HCT116 (cell line): ENCODE results near the gene KRT222. TPM values are rescaled to one million over a fixed set of nuclear protein-coding genes. Genes with fewer than 3 reads are reported as not detected.

Source experiments
- ATAC-seq: fragments of 200-7000 bp; cut with Tn5 transposase; 2 replicates; pipeline ENCODE4 v1.9.1; 2020; ENCODE audit warnings: mild to moderate bottlenecking, moderate library complexity
- BruUV-seq: library from RNA; stranded (reverse); fragments of 400-500 nt; replicated peaks from 2 replicates; lab custom pipeline; 2021; lab: Mats Ljungman, UMichigan
- CTCF ChIA-PET: fragments of 300-600 bp; sonication (Branson Sonifier 250); formaldehyde crosslinking; loops from one replicate; lab custom pipeline; 2021; ENCODE audit warnings: antibody characterized with exemption; lab: Charles Lee
- POLR2A ChIA-PET: fragments of 300-600, 350-600 bp; sonication (Branson Sonifier 250); formaldehyde crosslinking; loops from one replicate; lab custom pipeline; 2021; ENCODE audit warnings: antibody characterized with exemption; lab: Charles Lee
- RAD21 ChIA-PET, 2 experiments: fragments of 300-600 bp; sonication (Branson Sonifier 250); formaldehyde crosslinking; loops; one replicate each; lab custom pipeline; 2023; ENCODE audit warnings: low total read pairs in 2 of 2; ENCODE audit not compliant: uncharacterized antibody in 2 of 2, unreplicated experiment in 2 of 2, low non-redundant PET in 1 of 2; lab: Charles Lee
- DNase-seq: peaks from one replicate; pipeline ENCODE4 v3.0.0-alpha.2; 2010; ENCODE audit warnings: low read depth, low spot score
- H2AFZ ChIP-seq: fragments of 200-600 bp; shearing (Covaris generic), sonication (generic); 2 replicates; pipeline ENCODE4 v1.6.1; 2017; ENCODE audit warnings: low read depth, mixed run types, mixed read lengths, antibody characterized with exemption, low read length; ENCODE audit not compliant: poor library complexity, severe bottlenecking
- H3K27ac ChIP-seq: 2 replicates; pipeline ENCODE4 v1.5.1; 2012; ENCODE audit warnings: low read depth, low read length
- H3K27me3 ChIP-seq: fragments of 200-600 bp; sonication (generic); 2 replicates; pipeline ENCODE4 v1.6.1; 2016; ENCODE audit warnings: mixed run types, low read length, mixed read lengths; ENCODE audit not compliant: insufficient read depth
- H3K36me3 ChIP-seq, 2 experiments: fragments of 200-500 bp in 1 of 2; fragments of 200-600 bp in 1 of 2; sonication (Bioruptor generic) in 1 of 2; sonication (generic) in 1 of 2; 2 replicates each; pipeline versions ENCODE4 v1.5.1 to v1.6.1; 2014 to 2016; ENCODE audit warnings: low read length in 2 of 2, inconsistent platforms in 1 of 2, mixed read lengths in 1 of 2, mixed run types in 1 of 2; ENCODE audit not compliant: insufficient read depth in 2 of 2, control insufficient read depth in 1 of 2
- H3K4me1 ChIP-seq, 2 experiments: fragments of 200-600 bp in 1 of 2; sonication (generic) in 1 of 2; 2 replicates each; pipeline versions ENCODE4 v1.5.1 to v1.6.1; 2012 to 2017; ENCODE audit warnings: low read length in 2 of 2, inconsistent platforms in 1 of 2, mild to moderate bottlenecking in 1 of 2, mixed read lengths in 1 of 2, mixed run types in 1 of 2, moderate library complexity in 1 of 2; ENCODE audit not compliant: insufficient read depth in 2 of 2, control insufficient read depth in 1 of 2
- H3K4me2 ChIP-seq: fragments of 200-600 bp; sonication (generic); 2 replicates; pipeline ENCODE4 v1.6.1; 2017; ENCODE audit warnings: mixed run types, low read length, mixed read lengths
- H3K4me3 ChIP-seq, 2 experiments: fragments of 200-600 bp in 1 of 2; sonication (generic) in 1 of 2; replicated peaks in 1 of 2; 2 replicates each; pipeline ENCODE4 v1.5.1; 2011 to 2016; ENCODE audit warnings: low read length in 2 of 2, control low read depth in 1 of 2, low read depth in 1 of 2, mild to moderate bottlenecking in 1 of 2, mixed read lengths in 1 of 2, mixed run types in 1 of 2
- H3K79me2 ChIP-seq: fragments of 200-600 bp; sonication (generic); 2 replicates; pipeline ENCODE4 v1.6.1; 2017; ENCODE audit warnings: mild to moderate bottlenecking, mixed run types, low read length, moderate library complexity, mixed read lengths; ENCODE audit not compliant: insufficient read depth
- H3K9ac ChIP-seq: fragments of 200-600 bp; sonication (generic); 2 replicates; pipeline ENCODE4 v1.6.1; 2016; ENCODE audit warnings: low read length, mixed read lengths
- H3K9me2 ChIP-seq: fragments of 200-600 bp; sonication (generic), shearing (Covaris generic); 2 replicates; pipeline ENCODE4 v1.6.1; 2017; ENCODE audit warnings: mixed run types, mild to moderate bottlenecking, moderate library complexity; ENCODE audit not compliant: insufficient read depth
- H3K9me3 ChIP-seq, 2 experiments: fragments of 200-500 bp in 1 of 2; fragments of 200-600 bp in 1 of 2; sonication (Bioruptor generic) in 1 of 2; sonication (generic) in 1 of 2; 2 replicates each; pipeline ENCODE4 v1.6.1; 2014 to 2017; ENCODE audit warnings: low read length in 2 of 2, mixed read lengths in 2 of 2, inconsistent platforms in 1 of 2, low read depth in 1 of 2, mild to moderate bottlenecking in 1 of 2, mixed run types in 1 of 2, moderate library complexity in 1 of 2; ENCODE audit not compliant: control insufficient read depth in 1 of 2, insufficient read depth in 1 of 2
- H4K20me1 ChIP-seq: fragments of 200-600 bp; sonication (generic), shearing (Covaris generic); 2 replicates; pipeline ENCODE4 v1.6.1; 2017; ENCODE audit warnings: mixed run types, mild to moderate bottlenecking, moderate library complexity; ENCODE audit not compliant: insufficient read depth
- ATF3 ChIP-seq: IDR thresholded peaks from 2 replicates; pipeline ENCODE4 v1.6.1; 2012
- CBX3 ChIP-seq: IDR thresholded peaks from 2 replicates; pipeline ENCODE4 v1.6.1; 2012; ENCODE audit warnings: low read depth
- CEBPB ChIP-seq: IDR thresholded peaks from 2 replicates; pipeline ENCODE4 v1.6.1; 2012; ENCODE audit warnings: low read depth
- CTCF ChIP-seq, 3 experiments: fragments of 200-600 bp in 1 of 3; sonication (generic) in 1 of 3; IDR thresholded peaks in 2 of 3; conservative IDR thresholded peaks in 1 of 3; 2 replicates each; pipeline ENCODE4 v1.5.1; 2012 to 2017; ENCODE audit warnings: low read depth in 2 of 3, low read length in 2 of 3, antibody characterized with exemption in 1 of 3, borderline replicate concordance in 1 of 3, control low read depth in 1 of 3, mild to moderate bottlenecking in 1 of 3, mixed read lengths in 1 of 3, mixed run types in 1 of 3, moderate library complexity in 1 of 3; ENCODE audit not compliant: insufficient read depth in 1 of 3
- ELF1 ChIP-seq: IDR thresholded peaks from 2 replicates; pipeline ENCODE4 v1.6.1; 2012; ENCODE audit warnings: low read depth, borderline replicate concordance
- EZH2 ChIP-seq: fragments of 200-600 bp; sonication (generic); IDR thresholded peaks from 2 replicates; pipeline ENCODE4 v1.6.1; 2017; ENCODE audit warnings: antibody characterized with exemption, mixed run types
- JUND ChIP-seq: IDR thresholded peaks from 2 replicates; pipeline ENCODE4 v1.6.1; 2012
- MAX ChIP-seq: IDR thresholded peaks from 2 replicates; pipeline ENCODE4 v1.6.1; 2012
- SIN3A ChIP-seq: IDR thresholded peaks from 2 replicates; pipeline ENCODE4 v1.6.1; 2012; ENCODE audit warnings: low read depth
- SRF ChIP-seq: IDR thresholded peaks from 2 replicates; pipeline ENCODE4 v1.6.1; 2012; ENCODE audit warnings: low read depth
- TCF7L2 ChIP-seq: IDR thresholded peaks from 2 replicates; pipeline ENCODE4 v1.7.0; 2011; ENCODE audit warnings: borderline replicate concordance, inconsistent platforms; ENCODE audit not compliant: insufficient read depth, insufficient read length; ENCODE audit errors: extremely low read depth
- ZBTB33 ChIP-seq: IDR thresholded peaks from 2 replicates; pipeline ENCODE4 v1.6.1; 2011; ENCODE audit warnings: mild to moderate bottlenecking, low read length, moderate library complexity; ENCODE audit not compliant: insufficient replicate concordance; ENCODE audit errors: extremely low read depth
- ZFX ChIP-seq: fragments of 450-650 bp; IDR thresholded peaks from 2 replicates; pipeline ENCODE4 v1.6.1; 2017
- ZNF274 ChIP-seq: fragments of 200-500 bp; sonication (Bioruptor generic); IDR thresholded peaks from 2 replicates; pipeline ENCODE4 v1.6.1; 2014; ENCODE audit warnings: mild to moderate bottlenecking, low read depth, low read length, inconsistent platforms
- intact Hi-C: fragments of 100-400 bp; cut with micrococcal nuclease; formaldehyde crosslinking; loops from 2 replicates; pipeline ENCODE4 v1.10.0; 2022
- total RNA-seq: library from RNA; stranded (reverse); gene quantifications from one replicate; pipeline ENCODE4 v1.2.1, GENCODE V29; 2021; ENCODE audit not compliant: unreplicated experiment

KRT222 gene
- total RNA-seq, 1 experiment from 2014 or later: 5.0 TPM

GRCh38 chr17:40623419-40624210 lies 41.4 kb downstream of the KRT222 start:
- H3K36me3 ChIP-seq: peaks cover 12 to 15% of the 10 kb centered on the region in 2 experiments; a peak in 3 of 4 replicates
- POLR2A ChIA-PET: no interaction called here
- H2AFZ ChIP-seq: no peak overlapping the region
- RAD21 ChIA-PET: no interaction called here
- ATAC-seq: no peak
- no peak for DNase-seq
- no peak overlapping the region for H3K4me2 ChIP-seq
- TF ChIP-seq EZH2: no peak
- TF ChIP-seq ZFX: no peak
- TF ChIP-seq CEBPB: no peak
- no peak for TF ChIP-seq ZNF274
- TF ChIP-seq SRF: no peak
- no peak for TF ChIP-seq JUND
- no peak for TF ChIP-seq ELF1
- TF ChIP-seq SIN3A: no peak
- TF ChIP-seq MAX: no peak
- no peak for TF ChIP-seq CBX3
- TF ChIP-seq ZBTB33: no peak
- TF ChIP-seq CTCF (IDR thresholded peaks at IDR 0.05 in 2 of 3, conservative IDR thresholded peaks at IDR 0.05 in 1 of 3; ENCODE audit: borderline replicate concordance in 1 of 3, insufficient read depth in 1 of 3, low read depth in 2 of 3, low read length in 2 of 3): no peak
- no peak for TF ChIP-seq ATF3
- TF ChIP-seq TCF7L2: no peak
- TF ChIP-seq, all 23 proteins: peak for 0
- no peaks in the 10 kb centered on the region for H3K79me2 ChIP-seq
- H3K9ac ChIP-seq: no peak overlapping the region
- H3K4me3 ChIP-seq: no peak overlapping the region
- no peaks in the 10 kb centered on the region for H3K9me2 ChIP-seq
- no peaks in the 10 kb centered on the region for H3K27me3 ChIP-seq
- BruUV-seq: no TSS peak
- no peaks in the 10 kb centered on the region for H4K20me1 ChIP-seq
- H3K9me3 ChIP-seq: no peaks in the 10 kb centered on the region
- H3K27ac ChIP-seq: no peak overlapping the region
- CTCF ChIA-PET: interaction anchor here (1.6 kb wide), 1 partner anchor 1025 kb away, joined by 4 read pairs; no protein-coding TSS in a partner anchor
- intact Hi-C loops: loop anchor here (5.0 to 10.0 kb wide), 2 partner anchors 701 to 1024 kb away; no protein-coding TSS in a partner anchor
- H3K4me1 ChIP-seq: peaks cover 2 to 8% of the 10 kb centered on the region in 2 experiments; a peak in 3 of 4 replicates
